D721Med (cell line): ENCODE measurements around the gene DMBT1.

ENCODE experiments used
- DNase-seq: peaks from one replicate; pipeline ENCODE4 v3.0.0; 2011; ENCODE audit warnings: low spot score; ENCODE audit not compliant: insufficient read length
- FAIRE-seq: peaks from 2 replicates; lab custom pipeline; 2011; peaks lifted over from hg19 to GRCh38; lab: Jason Lieb, UNC
- TF ChIP-seq, protein P1 (sequence below): IDR thresholded peaks from 2 replicates; pipeline ENCODE4 v1.5.1; 2012; ENCODE audit warnings: mild to moderate bottlenecking, control low read depth; ENCODE audit not compliant: insufficient read depth; ENCODE audit errors: missing control alignments

DMBT1 gene

GRCh38 chr10:122546242-122546641, 14.3 kb upstream of the DMBT1 start:
- TF ChIP-seq, protein P1, sequence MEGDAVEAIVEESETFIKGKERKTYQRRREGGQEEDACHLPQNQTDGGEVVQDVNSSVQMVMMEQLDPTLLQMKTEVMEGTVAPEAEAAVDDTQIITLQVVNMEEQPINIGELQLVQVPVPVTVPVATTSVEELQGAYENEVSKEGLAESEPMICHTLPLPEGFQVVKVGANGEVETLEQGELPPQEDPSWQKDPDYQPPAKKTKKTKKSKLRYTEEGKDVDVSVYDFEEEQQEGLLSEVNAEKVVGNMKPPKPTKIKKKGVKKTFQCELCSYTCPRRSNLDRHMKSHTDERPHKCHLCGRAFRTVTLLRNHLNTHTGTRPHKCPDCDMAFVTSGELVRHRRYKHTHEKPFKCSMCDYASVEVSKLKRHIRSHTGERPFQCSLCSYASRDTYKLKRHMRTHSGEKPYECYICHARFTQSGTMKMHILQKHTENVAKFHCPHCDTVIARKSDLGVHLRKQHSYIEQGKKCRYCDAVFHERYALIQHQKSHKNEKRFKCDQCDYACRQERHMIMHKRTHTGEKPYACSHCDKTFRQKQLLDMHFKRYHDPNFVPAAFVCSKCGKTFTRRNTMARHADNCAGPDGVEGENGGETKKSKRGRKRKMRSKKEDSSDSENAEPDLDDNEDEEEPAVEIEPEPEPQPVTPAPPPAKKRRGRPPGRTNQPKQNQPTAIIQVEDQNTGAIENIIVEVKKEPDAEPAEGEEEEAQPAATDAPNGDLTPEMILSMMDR, result no peak
- DNase-seq (no peak), FAIRE-seq (no peak)

- TF ChIP-seq, protein P1, result no peak
- FAIRE-seq (no peak), DNase-seq (no peak)
These were observed 12.0 kb upstream of the DMBT1 start for GRCh38 chr10:122548407-122549085.

DNA sequence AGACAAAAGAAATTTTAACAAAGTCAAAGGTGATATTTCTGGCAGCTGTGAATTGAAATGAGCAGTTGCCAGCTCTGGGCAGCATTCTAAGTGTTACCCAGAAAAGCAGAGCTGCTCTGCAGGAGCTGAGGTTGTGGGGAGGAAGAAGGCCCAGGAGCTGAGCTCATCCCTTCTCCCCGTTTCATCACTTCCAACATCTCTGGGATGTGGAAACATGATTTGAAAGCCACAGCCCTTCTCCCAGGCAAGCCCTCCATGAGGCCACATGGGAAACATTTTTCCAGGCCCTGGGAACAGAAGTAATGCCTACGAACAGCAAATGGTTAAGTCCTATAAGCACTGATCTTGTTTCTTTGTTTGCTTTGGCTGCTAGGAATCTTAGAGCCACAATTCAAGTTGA, 10.9 kb upstream of the DMBT1 start:
- no peak for DNase-seq
- TF ChIP-seq, protein P1, result no peak
- FAIRE-seq, result no peak

GRCh38 chr10:122550427-122550826, 10.1 kb upstream of the DMBT1 start:
- FAIRE-seq, result no peak
- no peak for DNase-seq
- TF ChIP-seq, protein P1, result no peak

- no peak for FAIRE-seq
- DNase-seq, result no peak
- TF ChIP-seq, protein P1, result no peak
These were observed 9.6 kb upstream of the DMBT1 start for GRCh38 chr10:122550983-122551382.

DNA sequence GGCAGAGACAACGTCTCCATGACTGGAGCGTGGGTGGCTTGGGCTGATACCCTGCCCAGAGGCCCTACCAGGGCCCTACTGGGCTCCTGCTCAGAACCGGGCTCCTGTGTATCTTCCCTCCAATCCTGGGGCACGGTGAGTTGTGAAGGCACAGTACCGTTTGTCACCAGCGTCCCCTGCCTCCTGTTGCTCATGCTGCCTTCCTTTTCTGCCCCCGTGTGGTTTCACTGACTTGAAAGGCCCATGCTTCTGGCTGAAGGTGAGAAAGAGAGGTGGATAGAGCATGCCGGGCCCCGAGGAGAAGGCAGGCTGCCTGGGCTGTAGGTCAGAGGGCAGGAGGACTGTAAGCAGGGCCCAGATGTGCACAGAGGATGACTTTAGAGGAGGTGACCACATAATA, 9.1 kb upstream of the DMBT1 start:
- DNase-seq (no peak), FAIRE-seq (no peak)
- TF ChIP-seq, protein P1, result no peak

- FAIRE-seq (no peak), DNase-seq (no peak)
- TF ChIP-seq, protein P1, result no peak
These were observed 7.2 kb upstream of the DMBT1 start for GRCh38 chr10:122553341-122553740.
